HEK293 (cell line): ENCODE results near the gene TBCE.

Experiments
- BCL11A ChIP-seq: fragments of 450-650 bp; formaldehyde crosslinking; IDR thresholded peaks from 2 replicates; pipeline ENCODE4 v1.5.1; 2016; ENCODE audit warnings: low read depth, missing biosample characterization, missing genetic modification characterization
- BCL11B ChIP-seq: fragments of 450-650 bp; formaldehyde crosslinking; IDR thresholded peaks from 2 replicates; pipeline ENCODE4 v1.5.1; 2016; ENCODE audit warnings: low read depth, missing biosample characterization, missing genetic modification characterization
- CTCF ChIP-seq: fragments of 450-650 bp; formaldehyde crosslinking; IDR thresholded peaks from 2 replicates; pipeline ENCODE4 v1.5.1; 2016; ENCODE audit warnings: missing biosample characterization, missing genetic modification characterization
- GLIS1 ChIP-seq: fragments of 450-650 bp; formaldehyde crosslinking; IDR thresholded peaks from 2 replicates; pipeline ENCODE4 v1.5.1; 2016; ENCODE audit warnings: missing biosample characterization, missing genetic modification characterization
- IKZF3 ChIP-seq: fragments of 450-650 bp; IDR thresholded peaks from 2 replicates; pipeline ENCODE4 v1.5.0; 2018; ENCODE audit warnings: missing biosample characterization, mild to moderate bottlenecking, missing genetic modification characterization, moderate library complexity
- MEIS1 ChIP-seq: sonication (generic); formaldehyde crosslinking; IDR thresholded peaks from 2 replicates; pipeline ENCODE4 v1.8.1; 2022; ENCODE audit warnings: missing genetic modification reagents, mild to moderate bottlenecking, borderline replicate concordance
- RBAK ChIP-seq: fragments of 450-650 bp; formaldehyde crosslinking; IDR thresholded peaks from 2 replicates; pipeline ENCODE4 v1.5.1; 2016; ENCODE audit warnings: missing biosample characterization, missing genetic modification characterization
- TRIM28 ChIP-seq: IDR thresholded peaks from 2 replicates; pipeline ENCODE4 v1.6.1; 2011; ENCODE audit warnings: low read length, control low read depth, borderline replicate concordance
- ZBTB26 ChIP-seq: fragments of 450-650 bp; formaldehyde crosslinking; optimal IDR thresholded peaks from 2 replicates; pipeline ENCODE3; 2016; ENCODE audit warnings: missing biosample characterization, mild to moderate bottlenecking, missing genetic modification characterization
- ZNF121 ChIP-seq: fragments of 450-650 bp; formaldehyde crosslinking; IDR thresholded peaks from 2 replicates; pipeline ENCODE4 v1.5.1; 2016; ENCODE audit warnings: missing biosample characterization, missing genetic modification characterization
- ZNF138 ChIP-seq: fragments of 450-650 bp; formaldehyde crosslinking; IDR thresholded peaks from 2 replicates; pipeline ENCODE4 v1.5.1; 2016; ENCODE audit warnings: missing biosample characterization, missing genetic modification characterization, borderline replicate concordance
- ZNF140 ChIP-seq: fragments of 450-650 bp; formaldehyde crosslinking; IDR thresholded peaks from 2 replicates; pipeline ENCODE4 v1.5.1; 2016; ENCODE audit warnings: missing biosample characterization, missing genetic modification characterization
- ZNF19 ChIP-seq: fragments of 450-650 bp; formaldehyde crosslinking; IDR thresholded peaks from 2 replicates; pipeline ENCODE4; 2016; ENCODE audit warnings: missing biosample characterization, missing genetic modification characterization, low read depth
- ZNF223 ChIP-seq: fragments of 450-650 bp; formaldehyde crosslinking; IDR thresholded peaks from 2 replicates; pipeline ENCODE4 v1.5.1; 2016; ENCODE audit warnings: missing biosample characterization, missing genetic modification characterization
- ZNF37A ChIP-seq: fragments of 450-650 bp; IDR thresholded peaks from 2 replicates; pipeline ENCODE4 v1.5.1; 2018; ENCODE audit warnings: missing biosample characterization, missing genetic modification characterization
- ZNF394 ChIP-seq: fragments of 450-650 bp; formaldehyde crosslinking; IDR thresholded peaks from 2 replicates; pipeline ENCODE4 v1.5.1; 2016; ENCODE audit warnings: missing biosample characterization, missing genetic modification characterization, mild to moderate bottlenecking, moderate library complexity, borderline replicate concordance
- ZNF433 ChIP-seq: fragments of 450-650 bp; formaldehyde crosslinking; IDR thresholded peaks from 2 replicates; pipeline ENCODE4 v1.5.1; 2016; ENCODE audit warnings: missing biosample characterization, missing genetic modification characterization, low read depth
- ZNF449 ChIP-seq: fragments of 450-650 bp; formaldehyde crosslinking; IDR thresholded peaks from 2 replicates; pipeline ENCODE4 v1.5.1; 2017; ENCODE audit warnings: missing biosample characterization, mild to moderate bottlenecking, missing genetic modification characterization, moderate library complexity
- ZNF600 ChIP-seq: fragments of 450-650 bp; formaldehyde crosslinking; IDR thresholded peaks from 2 replicates; pipeline ENCODE4 v1.5.1; 2016; ENCODE audit warnings: missing biosample characterization, missing genetic modification characterization
- ZNF707 ChIP-seq: fragments of 450-650 bp; formaldehyde crosslinking; IDR thresholded peaks from 2 replicates; pipeline ENCODE4 v1.5.1; 2016; ENCODE audit warnings: missing biosample characterization, missing genetic modification characterization
- ZNF76 ChIP-seq: fragments of 450-650 bp; formaldehyde crosslinking; IDR thresholded peaks from 2 replicates; pipeline ENCODE4; 2016; ENCODE audit warnings: low read depth, missing biosample characterization, missing genetic modification characterization, borderline replicate concordance
- ZNF777 ChIP-seq: fragments of 450-650 bp; formaldehyde crosslinking; IDR thresholded peaks from 2 replicates; pipeline ENCODE4 v1.5.1; 2017; ENCODE audit warnings: missing biosample characterization, missing genetic modification characterization, borderline replicate concordance
- ZSCAN30 ChIP-seq: fragments of 450-650 bp; IDR thresholded peaks from 2 replicates; pipeline ENCODE4 v1.5.1; 2018; ENCODE audit warnings: missing biosample characterization, mild to moderate bottlenecking, missing genetic modification characterization, moderate library complexity
- ZXDB ChIP-seq: fragments of 450-650 bp; formaldehyde crosslinking; IDR thresholded peaks from 2 replicates; pipeline ENCODE4 v1.5.1; 2016; ENCODE audit warnings: missing biosample characterization, missing genetic modification characterization
- TF ChIP-seq, protein P1 (sequence below): fragments of 450-650 bp; formaldehyde crosslinking; IDR thresholded peaks from 2 replicates; pipeline ENCODE4 v1.5.1; 2017; ENCODE audit warnings: missing biosample characterization, missing genetic modification characterization
- TF ChIP-seq, protein P2 (sequence below): fragments of 450-650 bp; formaldehyde crosslinking; IDR thresholded peaks from 2 replicates; pipeline ENCODE4 v1.5.1; 2016; ENCODE audit warnings: missing biosample characterization, missing genetic modification characterization, borderline replicate concordance
- TF ChIP-seq, protein P3 (sequence below): fragments of 450-650 bp; formaldehyde crosslinking; IDR thresholded peaks from 2 replicates; pipeline ENCODE4 v1.5.1; 2016; ENCODE audit warnings: missing biosample characterization, missing genetic modification characterization

The TBCE gene

DNA sequence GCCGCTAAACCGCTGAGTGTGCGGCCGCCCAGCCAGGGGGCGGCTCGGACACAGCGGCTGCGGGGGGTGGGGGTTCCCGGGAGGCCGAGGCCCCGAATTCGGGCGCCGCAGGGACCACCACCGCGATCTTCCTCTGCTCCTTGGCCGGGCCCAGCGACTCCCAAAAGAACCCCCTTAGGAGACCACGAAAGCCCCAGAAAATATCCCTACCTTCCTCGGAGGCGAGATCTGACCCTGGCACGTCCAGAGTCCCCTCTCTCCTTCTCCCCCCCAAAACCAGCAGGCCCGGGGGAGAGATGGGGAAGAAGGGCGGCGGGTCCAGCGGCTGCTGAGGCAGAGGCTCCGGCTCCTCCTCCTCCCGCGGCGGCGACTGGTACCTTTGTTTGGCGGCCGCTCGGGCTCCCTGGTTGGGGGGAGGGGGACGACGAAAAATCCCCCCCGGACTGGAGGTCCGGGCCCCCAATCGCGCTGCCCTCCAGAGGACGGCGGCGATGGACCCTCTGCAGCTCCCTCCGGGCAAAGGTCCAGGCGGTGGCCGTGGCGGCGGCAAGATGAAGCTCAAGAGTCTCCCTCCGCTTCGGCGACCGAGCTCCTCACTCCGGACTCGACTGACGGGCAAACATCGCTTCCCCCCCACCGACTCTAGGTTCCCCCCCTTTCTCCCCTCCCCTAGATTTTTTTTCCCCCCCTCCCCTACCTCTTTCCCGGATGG, 39.5 kb upstream of the TBCE start, which contains the start of gene ARID4B (continued):
- TF ChIP-seq, protein P1, sequence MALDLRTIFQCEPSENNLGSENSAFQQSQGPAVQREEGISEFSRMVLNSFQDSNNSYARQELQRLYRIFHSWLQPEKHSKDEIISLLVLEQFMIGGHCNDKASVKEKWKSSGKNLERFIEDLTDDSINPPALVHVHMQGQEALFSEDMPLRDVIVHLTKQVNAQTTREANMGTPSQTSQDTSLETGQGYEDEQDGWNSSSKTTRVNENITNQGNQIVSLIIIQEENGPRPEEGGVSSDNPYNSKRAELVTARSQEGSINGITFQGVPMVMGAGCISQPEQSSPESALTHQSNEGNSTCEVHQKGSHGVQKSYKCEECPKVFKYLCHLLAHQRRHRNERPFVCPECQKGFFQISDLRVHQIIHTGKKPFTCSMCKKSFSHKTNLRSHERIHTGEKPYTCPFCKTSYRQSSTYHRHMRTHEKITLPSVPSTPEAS (tag by site-specific recombination) = 0 out of 2 replicates have a peak, but pooled peaks have one; percentile 16
- TF ChIP-seq ZNF37A (no peak), IKZF3 (no peak), ZNF140 (no peak), MEIS1 (CRISPR knock-in tag) (no peak), ZXDB (tag by site-specific recombination) (peak; percentile 87), ZNF707 (tag by site-specific recombination) (no peak), ZNF600 (peak; percentile 95), ZNF433 (tag by site-specific recombination) (0 out of 2 replicates have a peak, but pooled peaks have one; percentile 5), TRIM28 (no peak), ZNF121 (tag by site-specific recombination) (no peak), ZNF76 (tag by site-specific recombination) (no peak), BCL11B (tag by site-specific recombination) (peak; percentile 92), GLIS1 (peak; percentile 83), ZNF138 (0 out of 2 replicates have a peak, but pooled peaks have one; percentile 21), RBAK (tag by site-specific recombination) (peak; percentile 27; the same call in 1 of the 2 replicates), BCL11A (tag by site-specific recombination) (0 out of 2 replicates have a peak, but pooled peaks have one; percentile 61), ZBTB26 (tag by site-specific recombination) (peak; percentile 15), ZNF777 (no peak), CTCF (tag by site-specific recombination) (peak; percentile 46; the same call in 1 of the 2 replicates), ZSCAN30 (peak; percentile 87), ZNF223 (tag by site-specific recombination) (0 out of 2 replicates have a peak, but pooled peaks have one; percentile 21), ZNF449 (tag by site-specific recombination) (peak; percentile 45; the same call in 1 of the 2 replicates), ZNF19 (tag by site-specific recombination) (no peak), ZNF394 (peak; percentile 53; the same call in 1 of the 2 replicates)
- TF ChIP-seq, protein P2, sequence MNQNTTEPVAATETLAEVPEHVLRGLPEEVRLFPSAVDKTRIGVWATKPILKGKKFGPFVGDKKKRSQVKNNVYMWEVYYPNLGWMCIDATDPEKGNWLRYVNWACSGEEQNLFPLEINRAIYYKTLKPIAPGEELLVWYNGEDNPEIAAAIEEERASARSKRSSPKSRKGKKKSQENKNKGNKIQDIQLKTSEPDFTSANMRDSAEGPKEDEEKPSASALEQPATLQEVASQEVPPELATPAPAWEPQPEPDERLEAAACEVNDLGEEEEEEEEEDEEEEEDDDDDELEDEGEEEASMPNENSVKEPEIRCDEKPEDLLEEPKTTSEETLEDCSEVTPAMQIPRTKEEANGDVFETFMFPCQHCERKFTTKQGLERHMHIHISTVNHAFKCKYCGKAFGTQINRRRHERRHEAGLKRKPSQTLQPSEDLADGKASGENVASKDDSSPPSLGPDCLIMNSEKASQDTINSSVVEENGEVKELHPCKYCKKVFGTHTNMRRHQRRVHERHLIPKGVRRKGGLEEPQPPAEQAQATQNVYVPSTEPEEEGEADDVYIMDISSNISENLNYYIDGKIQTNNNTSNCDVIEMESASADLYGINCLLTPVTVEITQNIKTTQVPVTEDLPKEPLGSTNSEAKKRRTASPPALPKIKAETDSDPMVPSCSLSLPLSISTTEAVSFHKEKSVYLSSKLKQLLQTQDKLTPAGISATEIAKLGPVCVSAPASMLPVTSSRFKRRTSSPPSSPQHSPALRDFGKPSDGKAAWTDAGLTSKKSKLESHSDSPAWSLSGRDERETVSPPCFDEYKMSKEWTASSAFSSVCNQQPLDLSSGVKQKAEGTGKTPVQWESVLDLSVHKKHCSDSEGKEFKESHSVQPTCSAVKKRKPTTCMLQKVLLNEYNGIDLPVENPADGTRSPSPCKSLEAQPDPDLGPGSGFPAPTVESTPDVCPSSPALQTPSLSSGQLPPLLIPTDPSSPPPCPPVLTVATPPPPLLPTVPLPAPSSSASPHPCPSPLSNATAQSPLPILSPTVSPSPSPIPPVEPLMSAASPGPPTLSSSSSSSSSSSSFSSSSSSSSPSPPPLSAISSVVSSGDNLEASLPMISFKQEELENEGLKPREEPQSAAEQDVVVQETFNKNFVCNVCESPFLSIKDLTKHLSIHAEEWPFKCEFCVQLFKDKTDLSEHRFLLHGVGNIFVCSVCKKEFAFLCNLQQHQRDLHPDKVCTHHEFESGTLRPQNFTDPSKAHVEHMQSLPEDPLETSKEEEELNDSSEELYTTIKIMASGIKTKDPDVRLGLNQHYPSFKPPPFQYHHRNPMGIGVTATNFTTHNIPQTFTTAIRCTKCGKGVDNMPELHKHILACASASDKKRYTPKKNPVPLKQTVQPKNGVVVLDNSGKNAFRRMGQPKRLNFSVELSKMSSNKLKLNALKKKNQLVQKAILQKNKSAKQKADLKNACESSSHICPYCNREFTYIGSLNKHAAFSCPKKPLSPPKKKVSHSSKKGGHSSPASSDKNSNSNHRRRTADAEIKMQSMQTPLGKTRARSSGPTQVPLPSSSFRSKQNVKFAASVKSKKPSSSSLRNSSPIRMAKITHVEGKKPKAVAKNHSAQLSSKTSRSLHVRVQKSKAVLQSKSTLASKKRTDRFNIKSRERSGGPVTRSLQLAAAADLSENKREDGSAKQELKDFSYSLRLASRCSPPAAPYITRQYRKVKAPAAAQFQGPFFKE (tag by site-specific recombination) = peak; percentile 84; the same call in 1 of the 2 replicates
- TF ChIP-seq, protein P3, sequence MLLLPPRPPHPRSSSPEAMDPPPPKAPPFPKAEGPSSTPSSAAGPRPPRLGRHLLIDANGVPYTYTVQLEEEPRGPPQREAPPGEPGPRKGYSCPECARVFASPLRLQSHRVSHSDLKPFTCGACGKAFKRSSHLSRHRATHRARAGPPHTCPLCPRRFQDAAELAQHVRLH (tag by site-specific recombination) = no peak; the same call in 1 of the 2 replicates
